Gastrocnemius medialis (tissue), 4 donors: ENCODE data around the gene ST3GAL2. TPM values are rescaled to one million over a fixed set of nuclear protein-coding genes. Genes with fewer than 3 reads are reported as not detected.
"Not testable (repeated sequence)": the region's sequence is repeated elsewhere in the genome, so short reads cannot be mapped to it uniquely, and the experiment has no call there.

ENCODE experiments used
- ATAC-seq, 2 donors: fragments of 150-250 bp; one replicate each; pipeline ENCODE4 v1.9.1; 2016
- DNase-seq, 2 donors: peaks; one replicate each; pipeline ENCODE4 v3.0.0-alpha.2; 2019
- H3K27ac ChIP-seq, 4 donors: fragments of 200-600 bp; sonication (generic); 1 replicate in 1 of 4; 2 replicates in 3 of 4; pipeline ENCODE4 v1.5.1; 2016 to 2018; ENCODE audit warnings: mild to moderate bottlenecking in 2 of 4, moderate library complexity in 1 of 4
- H3K27me3 ChIP-seq, 3 donors: fragments of 200-600 bp; sonication (generic) in 2 of 3; 1 replicate in 1 of 3; 2 replicates in 2 of 3; pipeline versions ENCODE4 v1.5.1 to v1.6.0; 2016 to 2019; ENCODE audit warnings: mild to moderate bottlenecking in 1 of 3, moderate library complexity in 1 of 3
- H3K36me3 ChIP-seq, 2 donors: fragments of 200-600 bp; sonication (generic) in 1 of 2; one replicate each; pipeline ENCODE4 v1.5.1; 2017 to 2018
- H3K4me1 ChIP-seq, 2 donors: fragments of 200-600 bp; sonication (generic) in 1 of 2; one replicate each; pipeline ENCODE4 v1.5.1; 2016 to 2017; ENCODE audit warnings: mild to moderate bottlenecking in 2 of 2
- H3K4me3 ChIP-seq, 4 donors: fragments of 200-600 bp; sonication (generic) in 3 of 4; 1 replicate in 1 of 4; 2 replicates in 3 of 4; pipeline ENCODE4 v1.5.1; 2016 to 2019; ENCODE audit warnings: mild to moderate bottlenecking in 2 of 4
- H3K9me3 ChIP-seq, 3 donors: fragments of 200-600 bp; sonication (generic) in 2 of 3; 1 replicate in 1 of 3; 2 replicates in 2 of 3; pipeline ENCODE4 v1.5.1; 2016 to 2019
- POLR2A ChIP-seq, 2 donors: fragments of 450-650 bp; IDR thresholded peaks; one replicate each; pipeline ENCODE4 v1.6.1; 2017; ENCODE audit warnings: antibody characterized with exemption in 2 of 2, mild to moderate bottlenecking in 2 of 2, moderate library complexity in 2 of 2
- in situ Hi-C, 4 donors: fragments of 200-750 bp; cut with MboI; loops; one replicate each; pipeline versions ENCODE4 v1.15.0 to v1.8.0; 2017; ENCODE audit warnings: low sequenced_read_pairs in 4 of 4
- intact Hi-C: fragments of 100-400 bp; cut with DNase I; formaldehyde crosslinking; loops from one replicate; pipeline ENCODE4 v1.15.1; 2023; ENCODE audit warnings: low total_unique reads
- total RNA-seq, 4 donors: library from RNA; depleted of rRNA; stranded (reverse); fragments of >200 nt; gene quantifications; one replicate each; pipeline versions ENCODE4 v1.1.0 to v1.2.3, GENCODE V29; 2016
- TF ChIP-seq, protein P1 (sequence below), 5 experiments: fragments of 450-650 bp in 3 of 5; fragments of 200-600 bp in 2 of 5; sonication (generic) in 2 of 5; IDR thresholded peaks in 4 of 5; conservative IDR thresholded peaks in 1 of 5; 1 replicate in 4 of 5; 2 replicates in 1 of 5; pipeline ENCODE4 v1.5.1; 2016 to 2019; ENCODE audit warnings: antibody characterized with exemption in 5 of 5, mild to moderate bottlenecking in 3 of 5, moderate library complexity in 3 of 5

The ST3GAL2 gene
- total RNA-seq, 4 donors from 2014 or later, result 12.8 to 27.7 (median 22.1) TPM

DNA sequence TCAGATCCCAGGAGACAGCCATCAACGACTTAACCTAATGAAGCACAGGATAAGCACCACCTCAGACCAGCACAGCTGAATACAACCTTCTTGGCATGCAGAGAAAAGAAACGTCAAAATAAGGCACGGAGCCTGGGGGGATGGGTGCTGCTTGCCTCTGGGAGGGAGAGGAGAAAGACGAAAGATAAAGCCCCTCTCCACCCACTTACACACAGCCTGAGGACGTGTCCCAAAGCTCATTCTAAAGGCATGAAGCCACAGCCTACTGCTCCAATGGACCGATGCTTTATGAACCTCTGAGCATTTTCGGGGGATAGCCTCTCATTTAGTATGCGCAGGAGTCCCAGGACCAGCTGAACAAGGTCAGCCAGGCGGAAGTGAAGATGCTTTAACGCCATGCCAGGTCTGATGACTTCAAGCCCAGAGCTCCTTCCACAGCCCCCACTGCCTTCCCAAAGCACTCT lies 31.1 kb downstream of the ST3GAL2 start:
- no peaks in the 10 kb centered on the region for H3K27me3 ChIP-seq
- DNase-seq (no peak), ATAC-seq (no peak)
- peaks cover 24 to 33% of the 10 kb centered on the region in 2 donors for H3K4me1 ChIP-seq
- H3K36me3 ChIP-seq, result no peaks in the 10 kb centered on the region
- no peaks in the 10 kb centered on the region for H3K9me3 ChIP-seq
- in situ Hi-C loops (no loop called here), intact Hi-C loops (no loop called here)
- no peak overlapping the region for H3K4me3 ChIP-seq
- H3K27ac ChIP-seq, result peak overlapping the region in 3 of 4 donors; percentile 6 to 78 (median 14)
- TF ChIP-seq, protein P1, sequence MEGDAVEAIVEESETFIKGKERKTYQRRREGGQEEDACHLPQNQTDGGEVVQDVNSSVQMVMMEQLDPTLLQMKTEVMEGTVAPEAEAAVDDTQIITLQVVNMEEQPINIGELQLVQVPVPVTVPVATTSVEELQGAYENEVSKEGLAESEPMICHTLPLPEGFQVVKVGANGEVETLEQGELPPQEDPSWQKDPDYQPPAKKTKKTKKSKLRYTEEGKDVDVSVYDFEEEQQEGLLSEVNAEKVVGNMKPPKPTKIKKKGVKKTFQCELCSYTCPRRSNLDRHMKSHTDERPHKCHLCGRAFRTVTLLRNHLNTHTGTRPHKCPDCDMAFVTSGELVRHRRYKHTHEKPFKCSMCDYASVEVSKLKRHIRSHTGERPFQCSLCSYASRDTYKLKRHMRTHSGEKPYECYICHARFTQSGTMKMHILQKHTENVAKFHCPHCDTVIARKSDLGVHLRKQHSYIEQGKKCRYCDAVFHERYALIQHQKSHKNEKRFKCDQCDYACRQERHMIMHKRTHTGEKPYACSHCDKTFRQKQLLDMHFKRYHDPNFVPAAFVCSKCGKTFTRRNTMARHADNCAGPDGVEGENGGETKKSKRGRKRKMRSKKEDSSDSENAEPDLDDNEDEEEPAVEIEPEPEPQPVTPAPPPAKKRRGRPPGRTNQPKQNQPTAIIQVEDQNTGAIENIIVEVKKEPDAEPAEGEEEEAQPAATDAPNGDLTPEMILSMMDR (IDR thresholded peaks at IDR 0.05 in 4 of 5, conservative IDR thresholded peaks at IDR 0.05 in 1 of 5), result no peak
- no peak for TF ChIP-seq POLR2A (IDR thresholded peaks at IDR 0.05)

DNA sequence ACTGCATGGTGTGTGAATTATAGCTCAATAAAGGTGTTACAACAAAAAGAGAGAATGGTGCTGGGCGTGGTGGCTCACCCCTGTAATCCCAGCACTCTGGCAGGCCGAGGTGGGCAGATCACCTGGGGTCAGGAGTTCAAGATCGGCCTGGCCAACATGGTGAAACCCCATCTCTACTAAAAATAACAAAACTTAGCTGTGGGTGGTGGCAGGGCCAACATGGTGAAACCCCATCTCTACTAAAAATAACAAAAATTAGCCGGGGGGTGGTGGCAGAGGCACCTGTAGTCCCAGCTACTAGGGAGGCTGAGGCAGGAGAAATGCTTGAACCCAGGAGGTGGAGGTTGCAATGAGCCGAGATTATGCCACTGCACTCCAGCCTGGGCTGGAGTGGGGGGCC lies 32.8 kb downstream of the ST3GAL2 start:
- H3K36me3 ChIP-seq, intact Hi-C loops, in situ Hi-C loops, H3K4me3 ChIP-seq, H3K27me3 ChIP-seq, H3K9me3 ChIP-seq: not testable (repeated sequence)
- DNase-seq (peak in 1 of 2 donors; percentile 79), ATAC-seq (peak; percentile 19 to 80)
- H3K27ac ChIP-seq, result peak overlapping the region; percentile 47 to 78 (median 50)
- H3K4me1 ChIP-seq, result peaks cover 24 to 35% of the 10 kb centered on the region in 2 donors

DNA sequence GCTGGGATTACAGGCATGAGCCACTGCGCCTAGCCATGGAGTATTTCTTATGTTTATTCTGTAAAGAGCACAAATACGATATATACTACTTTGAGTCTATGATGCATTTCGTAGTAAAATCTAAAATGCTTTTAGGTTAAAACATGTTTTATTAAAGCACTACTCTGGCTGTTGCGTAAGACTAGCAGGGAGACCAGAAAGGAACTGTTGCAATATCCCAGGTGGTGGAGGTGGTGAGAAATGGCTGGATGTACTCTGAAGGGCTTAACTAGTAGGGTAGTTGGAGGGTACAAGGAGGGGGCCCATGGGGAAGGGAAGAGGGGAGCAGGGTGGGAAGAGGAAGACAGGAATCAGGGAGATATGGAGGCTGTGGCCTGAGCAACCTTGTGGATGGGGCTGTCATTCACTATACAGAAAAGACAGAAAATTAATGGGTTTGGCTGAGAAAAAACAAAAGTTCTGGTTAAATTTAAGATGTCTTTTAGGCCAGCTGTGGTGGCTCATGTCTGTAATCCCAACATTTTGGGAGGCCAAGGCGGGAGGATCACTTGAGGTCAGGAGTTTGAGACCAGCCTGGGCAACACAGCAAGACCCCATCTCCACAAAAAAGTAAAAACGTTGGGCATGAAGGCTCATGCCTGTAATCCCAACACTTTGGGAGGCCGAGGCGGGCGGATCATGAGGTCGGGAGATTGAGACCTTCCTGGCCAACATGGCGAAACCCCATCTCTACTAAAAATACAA lies 35.8 kb downstream of the ST3GAL2 start:
- in situ Hi-C loops, result no loop called here

GRCh38 chr16:70399951-70400350 lies 38.9 kb downstream of the ST3GAL2 start:
- H3K4me1 ChIP-seq, result peaks cover 9 to 17% of the 10 kb centered on the region in 2 donors
- no peaks in the 10 kb centered on the region for H3K27me3 ChIP-seq
- H3K4me3 ChIP-seq, result no peak overlapping the region
- no peak for DNase-seq
- H3K27ac ChIP-seq, result no peak overlapping the region
- TF ChIP-seq POLR2A (IDR thresholded peaks at IDR 0.05), result no peak
- TF ChIP-seq, protein P1 (IDR thresholded peaks at IDR 0.05 in 4 of 5, conservative IDR thresholded peaks at IDR 0.05 in 1 of 5), result no peak
- peaks cover 0 to 13% of the 10 kb centered on the region in 2 donors for H3K36me3 ChIP-seq
- in situ Hi-C loops (loop anchor here in 1 of 4 donors (10.0 kb wide), 1 partner anchor 55 kb away; the partner anchor contains the start of gene FCSK), intact Hi-C loops (no loop called here)
- no peaks in the 10 kb centered on the region for H3K9me3 ChIP-seq
- no peak for ATAC-seq

More for the DNA sequence above, 35.8 kb downstream of the ST3GAL2 start:
- no peak overlapping the region for H3K4me3 ChIP-seq
- H3K27me3 ChIP-seq, result no peaks in the 10 kb centered on the region
- TF ChIP-seq POLR2A (IDR thresholded peaks at IDR 0.05), result no peak
- TF ChIP-seq, protein P1 (IDR thresholded peaks at IDR 0.05 in 4 of 5, conservative IDR thresholded peaks at IDR 0.05 in 1 of 5), result no peak
- H3K27ac ChIP-seq, result peak overlapping the region in 1 of 4 donors; percentile 9
- DNase-seq (no peak), ATAC-seq (no peak)
- peaks cover 0 to 10% of the 10 kb centered on the region in 2 donors for H3K36me3 ChIP-seq
- intact Hi-C loops, result no loop called here
- no peaks in the 10 kb centered on the region for H3K9me3 ChIP-seq
- H3K4me1 ChIP-seq, result peaks cover 24 to 31% of the 10 kb centered on the region in 2 donors

DNA sequence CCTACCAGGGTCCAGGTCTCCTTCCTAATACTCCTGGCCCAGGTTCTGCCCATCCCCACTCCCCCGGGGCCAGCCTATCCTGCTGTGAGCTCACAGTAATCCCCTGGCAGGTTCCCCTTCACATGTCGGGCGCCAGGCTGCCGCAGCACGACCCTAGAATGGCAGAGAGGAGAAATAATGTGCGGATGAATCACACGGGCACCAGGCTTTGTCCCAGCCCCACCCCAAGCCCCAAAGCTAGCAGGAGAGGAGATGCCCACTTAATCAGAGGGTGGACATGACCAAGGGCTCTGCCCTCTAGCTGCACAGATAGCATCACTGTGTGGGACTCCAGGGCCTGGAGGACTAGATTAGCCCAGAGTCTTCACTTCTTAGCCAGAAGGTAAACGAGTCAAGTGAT lies 39.5 kb downstream of the ST3GAL2 start:
- H3K9me3 ChIP-seq, result no peaks in the 10 kb centered on the region
- H3K36me3 ChIP-seq, result peaks cover 0 to 13% of the 10 kb centered on the region in 2 donors
- no peak for DNase-seq
- H3K27me3 ChIP-seq, result no peaks in the 10 kb centered on the region
- ATAC-seq, result no peak
- no peak overlapping the region for H3K27ac ChIP-seq
- H3K4me3 ChIP-seq, result no peak overlapping the region
- TF ChIP-seq POLR2A (IDR thresholded peaks at IDR 0.05), result no peak
- TF ChIP-seq, protein P1 (IDR thresholded peaks at IDR 0.05 in 4 of 5, conservative IDR thresholded peaks at IDR 0.05 in 1 of 5), result no peak
- in situ Hi-C loops, result loop anchor here in 1 of 4 donors (10.0 kb wide), 1 partner anchor 55 kb away; the partner anchor contains the start of gene FCSK
- peaks cover 6 to 12% of the 10 kb centered on the region in 2 donors for H3K4me1 ChIP-seq
- intact Hi-C loops, result no loop called here
